WI38 (cell line): ENCODE measurements around the gene NAV3.
A peak's percentile ranks its signal among the peaks of the same experiment; 100 is the strongest.

Experiments
- H3K4me3 ChIP-seq: 2 replicates; pipeline ENCODE4 v1.5.1; 2011; ENCODE audit warnings: low read depth, mild to moderate bottlenecking, control low read depth, low read length
- CTCF ChIP-seq: IDR thresholded peaks from 2 replicates; pipeline ENCODE4 v1.5.1; 2012; ENCODE audit warnings: low read depth, mild to moderate bottlenecking, control low read depth, low read length

The NAV3 gene

GRCh38 chr12:78086553-78087362 lies 256.1 kb downstream of the NAV3 start:
- no peak for TF ChIP-seq CTCF
- H3K4me3 ChIP-seq = no peak overlapping the region

GRCh38 chr12:78087363-78087675 lies 256.6 kb downstream of the NAV3 start:
- no peak overlapping the region for H3K4me3 ChIP-seq
- no peak for TF ChIP-seq CTCF

- TF ChIP-seq CTCF = no peak
- H3K4me3 ChIP-seq = peak overlapping the region; percentile 37
Observed at GRCh38 chr12:78088391-78088832, 257.7 kb downstream of the NAV3 start.

GRCh38 chr12:78090266-78090665 lies 259.6 kb downstream of the NAV3 start:
- no peak overlapping the region for H3K4me3 ChIP-seq
- TF ChIP-seq CTCF = no peak

GRCh38 chr12:78095623-78096022 lies 264.9 kb downstream of the NAV3 start:
- TF ChIP-seq CTCF = no peak
- H3K4me3 ChIP-seq = no peak overlapping the region

GRCh38 chr12:78096909-78097597 lies 266.4 kb downstream of the NAV3 start:
- no peak for TF ChIP-seq CTCF
- no peak overlapping the region for H3K4me3 ChIP-seq

GRCh38 chr12:78099806-78100205 lies 269.1 kb downstream of the NAV3 start:
- no peak for TF ChIP-seq CTCF

More at GRCh38 chr12:78099806-78100205, 269.1 kb downstream of the NAV3 start:
- no peak overlapping the region for H3K4me3 ChIP-seq
